Parathyroid adenoma (tissue), 2 donors: ENCODE data around the gene SLC35F3.
"Not testable (repeated sequence)": the region's sequence is repeated elsewhere in the genome, so short reads cannot be mapped to it uniquely, and the experiment has no call there.

Experiments
- H2AFZ ChIP-seq: fragments of 300-600 bp; sonication (generic); one replicate; pipeline ENCODE4 v1.7.0; 2017; ENCODE audit warnings: antibody characterized with exemption, mild to moderate bottlenecking
- H3K27ac ChIP-seq: fragments of 300-600 bp; sonication (generic); one replicate; pipeline ENCODE4 v1.7.0; 2017
- H3K27me3 ChIP-seq: fragments of 300-600 bp; sonication (generic); one replicate; pipeline ENCODE4 v1.7.0; 2017; ENCODE audit warnings: low read length; ENCODE audit not compliant: control insufficient read depth, insufficient read depth
- H3K36me3 ChIP-seq: fragments of 300-600 bp; sonication (generic); one replicate; pipeline ENCODE4 v1.7.0; 2017; ENCODE audit warnings: low read length; ENCODE audit not compliant: control insufficient read depth, insufficient read depth
- H3K4me1 ChIP-seq: fragments of 300-600 bp; sonication (generic); one replicate; pipeline ENCODE4 v1.7.0; 2017; ENCODE audit warnings: control low read depth
- H3K4me2 ChIP-seq: fragments of 300-600 bp; sonication (generic); one replicate; pipeline ENCODE4 v1.7.0; 2017; ENCODE audit warnings: low read length
- H3K4me3 ChIP-seq: fragments of 300-600 bp; sonication (generic); one replicate; pipeline ENCODE4 v1.7.0; 2017; ENCODE audit warnings: low read depth, low read length
- H3K79me2 ChIP-seq: fragments of 300-600 bp; sonication (generic); one replicate; pipeline ENCODE4 v1.7.0; 2017; ENCODE audit warnings: control low read depth
- H3K9ac ChIP-seq: fragments of 300-600 bp; sonication (generic); one replicate; pipeline ENCODE4 v1.7.0; 2017; ENCODE audit warnings: mild to moderate bottlenecking
- H3K9me3 ChIP-seq: fragments of 300-600 bp; sonication (generic); one replicate; pipeline ENCODE4 v1.7.0; 2017; ENCODE audit warnings: low read length; ENCODE audit not compliant: control insufficient read depth
- CTCF ChIP-seq: fragments of 300-600 bp; sonication (generic); IDR thresholded peaks from one replicate; pipeline ENCODE4 v1.7.0; 2017; ENCODE audit warnings: antibody characterized with exemption, mild to moderate bottlenecking
- donor health status: primary hyperparathyroidism.

Gene SLC35F3

GRCh38 chr1:234208791-234209190 is 304.3 kb downstream of the SLC35F3 start:
- H3K36me3 ChIP-seq, result no peaks in the 10 kb centered on the region
- no peak overlapping the region for H3K4me2 ChIP-seq
- H3K79me2 ChIP-seq, result no peaks in the 10 kb centered on the region
- H3K27me3 ChIP-seq, result no peaks in the 10 kb centered on the region
- peaks cover 3% of the 10 kb centered on the region for H3K4me1 ChIP-seq
- H3K9me3 ChIP-seq, result no peaks in the 10 kb centered on the region
- no peak for TF ChIP-seq CTCF
- no peak overlapping the region for H3K27ac ChIP-seq
- H3K9ac ChIP-seq, result no peak overlapping the region
- H2AFZ ChIP-seq, result no peak overlapping the region
- H3K4me3 ChIP-seq, result no peak overlapping the region

- H3K27me3 ChIP-seq, H3K4me1 ChIP-seq, H3K4me2 ChIP-seq, H3K36me3 ChIP-seq, H3K9me3 ChIP-seq, H3K27ac ChIP-seq, H3K9ac ChIP-seq, H2AFZ ChIP-seq, H3K4me3 ChIP-seq, H3K79me2 ChIP-seq: not testable (repeated sequence)
These were observed 306.0 kb downstream of the SLC35F3 start for GRCh38 chr1:234210429-234210828.

- H3K79me2 ChIP-seq, H3K27ac ChIP-seq, H3K27me3 ChIP-seq, H3K9me3 ChIP-seq, H3K4me1 ChIP-seq, H3K4me3 ChIP-seq, H3K36me3 ChIP-seq, H3K9ac ChIP-seq, H2AFZ ChIP-seq, H3K4me2 ChIP-seq: not testable (repeated sequence)
These were observed 307.4 kb downstream of the SLC35F3 start for GRCh38 chr1:234211855-234212254.

GRCh38 chr1:234212764-234213657 is 308.5 kb downstream of the SLC35F3 start:
- peak overlapping the region; percentile 56 for H3K4me3 ChIP-seq
- H3K27ac ChIP-seq, result no peak overlapping the region
- no peaks in the 10 kb centered on the region for H3K9me3 ChIP-seq
- no peaks in the 10 kb centered on the region for H3K36me3 ChIP-seq
- no peaks in the 10 kb centered on the region for H3K27me3 ChIP-seq
- peak; percentile 20 for TF ChIP-seq CTCF
- H3K4me1 ChIP-seq, result peaks cover 3% of the 10 kb centered on the region
- H3K79me2 ChIP-seq, result no peaks in the 10 kb centered on the region
- H2AFZ ChIP-seq, result peak overlapping the region; percentile 74
- no peak overlapping the region for H3K4me2 ChIP-seq
- H3K9ac ChIP-seq, result no peak overlapping the region

GRCh38 chr1:234213658-234214128 is 309.2 kb downstream of the SLC35F3 start:
- no peak overlapping the region for H3K9ac ChIP-seq
- H3K27ac ChIP-seq, result peak overlapping the region; percentile 52
- peak overlapping the region; percentile 56 for H3K4me3 ChIP-seq
- H3K27me3 ChIP-seq, result no peaks in the 10 kb centered on the region
- peak overlapping the region; percentile 74 for H2AFZ ChIP-seq
- H3K4me1 ChIP-seq, result peaks cover 3% of the 10 kb centered on the region
- H3K9me3 ChIP-seq, result no peaks in the 10 kb centered on the region
- H3K79me2 ChIP-seq, result no peaks in the 10 kb centered on the region
- no peaks in the 10 kb centered on the region for H3K36me3 ChIP-seq
- H3K4me2 ChIP-seq, result peak overlapping the region; percentile 86
- TF ChIP-seq CTCF, result no peak
